MCF 10A (cell line): ENCODE measurements around the gene TCAP. TPM values are rescaled to one million over a fixed set of nuclear protein-coding genes. Genes with fewer than 3 reads are reported as not detected.

ENCODE experiments used
- BruUV-seq: library from RNA; stranded (reverse); fragments of 400-500 nt; replicated peaks from 2 replicates; lab custom pipeline; 2021; lab: Mats Ljungman, UMichigan
- CTCF ChIA-PET: fragments of 300-600 bp; sonication (Branson Sonifier 250); formaldehyde crosslinking; extraction: SDS; loops from one replicate; lab custom pipeline; 2021; ENCODE audit warnings: antibody characterized with exemption, inconsistent platforms; lab: Yijun Ruan, JAX
- POLR2A ChIA-PET: fragments of 300-600, 350-650 bp; sonication (Branson Sonifier 250); formaldehyde crosslinking; extraction: SDS; loops from one replicate; lab custom pipeline; 2020; ENCODE audit warnings: antibody characterized with exemption, inconsistent platforms; lab: Yijun Ruan, JAX
- DNase-seq: peaks from one replicate; pipeline ENCODE4 v3.0.0-alpha.2; 2018; ENCODE audit not compliant: unreplicated experiment
- H3K27ac Mint-ChIP-seq: one replicate; pipeline ENCODE4 v1.8.0; 2022; ENCODE audit warnings: mild to moderate bottlenecking, low read depth, mixed read lengths; ENCODE audit not compliant: unreplicated experiment
- H3K27me3 Mint-ChIP-seq: one replicate; pipeline ENCODE4 v1.8.0; 2022; ENCODE audit warnings: mixed read lengths; ENCODE audit not compliant: insufficient read depth, unreplicated experiment
- H3K36me3 Mint-ChIP-seq: one replicate; pipeline ENCODE4 v1.8.0; 2022; ENCODE audit warnings: mild to moderate bottlenecking, moderate library complexity, mixed read lengths; ENCODE audit not compliant: insufficient read depth, unreplicated experiment
- H3K4me1 Mint-ChIP-seq: one replicate; pipeline ENCODE4 v1.8.0; 2022; ENCODE audit warnings: mixed read lengths; ENCODE audit not compliant: insufficient read depth, unreplicated experiment
- H3K4me3 Mint-ChIP-seq: one replicate; pipeline ENCODE4 v1.8.0; 2022; ENCODE audit warnings: mild to moderate bottlenecking, moderate library complexity, mixed read lengths; ENCODE audit not compliant: unreplicated experiment
- H3K9me3 Mint-ChIP-seq: one replicate; pipeline ENCODE4 v1.8.0; 2022; ENCODE audit warnings: mixed read lengths; ENCODE audit not compliant: unreplicated experiment
- CTCF ChIP-seq: fragments of 200-600 bp; IDR thresholded peaks from one replicate; pipeline ENCODE4 v1.8.0; 2022; ENCODE audit warnings: antibody characterized with exemption, mild to moderate bottlenecking; ENCODE audit not compliant: unreplicated experiment
- intact Hi-C: fragments of 100-400 bp; cut with micrococcal nuclease; formaldehyde crosslinking; loops from 2 replicates; pipeline ENCODE4 v1.14.1; 2022
- total RNA-seq: library from RNA; stranded (reverse); gene quantifications from 2 replicates; pipeline ENCODE4 v1.2.3, GENCODE V29; 2022

Gene TCAP
- total RNA-seq, 1 experiment from 2014 or later: 0.37 TPM

- TF ChIP-seq CTCF: no peak
- POLR2A ChIA-PET: interaction anchor here (0.6 to 4.1 kb wide), 23 partner anchors 9 to 488 kb away, joined by 3 to 68 read pairs (median 4); partner anchors contain the start of genes ERBB2, MIEN1, RPL19 and STARD3
- intact Hi-C loops: loop anchor here (5.0 kb wide), 2 partner anchors 51 to 54 kb away; partner anchors contain the start of gene STARD3
- peaks cover 11% of the 10 kb centered on the region for H3K36me3 Mint-ChIP-seq
- H3K4me1 Mint-ChIP-seq: peaks cover 14% of the 10 kb centered on the region
- CTCF ChIA-PET: interaction anchor here (0.5 to 1.0 kb wide), 5 partner anchors 12 to 301 kb away, joined by 3 to 4 read pairs (median 3); partner anchors contain the start of gene ERBB2
- no peaks in the 10 kb centered on the region for H3K27me3 Mint-ChIP-seq
- H3K9me3 Mint-ChIP-seq: no peaks in the 10 kb centered on the region
- peak; percentile 92 for DNase-seq
- TSS peak; percentile 90 for BruUV-seq
- H3K4me3 Mint-ChIP-seq: peak within 1 kb of the TSS; percentile 79
- peak within 1 kb of the TSS; percentile 95 for H3K27ac Mint-ChIP-seq
Observed at GRCh38 chr17:39687546-39688474, 22.7 kb downstream of the TCAP start, which contains the start of gene PGAP3. Gene PGAP3, minus strand, starts transcription at chr17:39688057. Its CDS starts 43 bp downstream, at chr17:39688014.

- Mint-ChIP-seq H3K4me1 (peaks cover 14% of the 10 kb centered on the region), H3K4me3 (peak overlapping the region; percentile 79), H3K27ac (peak overlapping the region; percentile 95), H3K27me3 (no peaks in the 10 kb centered on the region), H3K9me3 (no peaks in the 10 kb centered on the region), H3K36me3 (peaks cover 11% of the 10 kb centered on the region)
- POLR2A ChIA-PET: interaction anchor here (0.5 to 4.1 kb wide), 22 partner anchors 10 to 489 kb away, joined by 3 to 68 read pairs (median 4); partner anchors contain the start of genes ERBB2, MIEN1, RPL19 and STARD3
- BruUV-seq: no TSS peak
- DNase-seq: no peak
- no peak for TF ChIP-seq CTCF
- CTCF ChIA-PET: interaction anchor here (0.5 to 1.0 kb wide), 5 partner anchors 12 to 300 kb away, joined by 3 to 4 read pairs (median 4); partner anchors contain the start of gene ERBB2
- intact Hi-C loops: loop anchor here (5.0 kb wide), 2 partner anchors 51 to 54 kb away; partner anchors contain the start of gene STARD3
Observed at GRCh38 chr17:39688475-39688835, 23.3 kb downstream of the TCAP start.

- ChIA-PET POLR2A (interaction anchor here (0.5 to 4.1 kb wide), 11 partner anchors 9 to 226 kb away, joined by 3 to 68 read pairs (median 4); partner anchors contain the start of genes ERBB2, MIEN1 and STARD3), CTCF (interaction anchor here (0.7 kb wide), 1 partner anchor 41 kb away, joined by 4 read pairs; no protein-coding TSS in a partner anchor)
- Mint-ChIP-seq H3K9me3 (no peaks in the 10 kb centered on the region), H3K4me3 (peak overlapping the region; percentile 79), H3K27me3 (no peaks in the 10 kb centered on the region), H3K36me3 (peaks cover 11% of the 10 kb centered on the region), H3K4me1 (peaks cover 14% of the 10 kb centered on the region), H3K27ac (peak overlapping the region; percentile 95)
- no peak for TF ChIP-seq CTCF
- DNase-seq: no peak
- intact Hi-C loops: loop anchor here (5.0 kb wide), 2 partner anchors 52 to 53 kb away; partner anchors contain the start of gene STARD3
- no TSS peak for BruUV-seq
Observed at GRCh38 chr17:39688945-39689344, 23.8 kb downstream of the TCAP start.
